ENCODE data around the gene NT5DC4. TPM values are rescaled to one million over a fixed set of nuclear protein-coding genes. Genes with fewer than 3 reads are reported as not detected.

Gene NT5DC4
- total RNA-seq, 1 experiment from 2014 or later: not detected

GRCh38 chr2:112783187-112783714 lies 62.4 kb downstream of the NT5DC4 start:
- Histone ChIP-seq H3K27ac (no peak overlapping the region), H3K27me3 (replicated peaks) (no peaks in the 10 kb centered on the region), H3K4me3 (no peak overlapping the region), H3K9me3 (replicated peaks) (0 out of 2 replicates have a peak, but pooled peaks cover 3% of the 10 kb centered on the region), H3K4me1 (replicated peaks) (peaks cover 33% of the 10 kb centered on the region), H3K36me3 (no peaks in the 10 kb centered on the region)
- no peak for DNase-seq (ENCODE audit: low read depth in 1 of 2, low spot score in 2 of 2)

DNA sequence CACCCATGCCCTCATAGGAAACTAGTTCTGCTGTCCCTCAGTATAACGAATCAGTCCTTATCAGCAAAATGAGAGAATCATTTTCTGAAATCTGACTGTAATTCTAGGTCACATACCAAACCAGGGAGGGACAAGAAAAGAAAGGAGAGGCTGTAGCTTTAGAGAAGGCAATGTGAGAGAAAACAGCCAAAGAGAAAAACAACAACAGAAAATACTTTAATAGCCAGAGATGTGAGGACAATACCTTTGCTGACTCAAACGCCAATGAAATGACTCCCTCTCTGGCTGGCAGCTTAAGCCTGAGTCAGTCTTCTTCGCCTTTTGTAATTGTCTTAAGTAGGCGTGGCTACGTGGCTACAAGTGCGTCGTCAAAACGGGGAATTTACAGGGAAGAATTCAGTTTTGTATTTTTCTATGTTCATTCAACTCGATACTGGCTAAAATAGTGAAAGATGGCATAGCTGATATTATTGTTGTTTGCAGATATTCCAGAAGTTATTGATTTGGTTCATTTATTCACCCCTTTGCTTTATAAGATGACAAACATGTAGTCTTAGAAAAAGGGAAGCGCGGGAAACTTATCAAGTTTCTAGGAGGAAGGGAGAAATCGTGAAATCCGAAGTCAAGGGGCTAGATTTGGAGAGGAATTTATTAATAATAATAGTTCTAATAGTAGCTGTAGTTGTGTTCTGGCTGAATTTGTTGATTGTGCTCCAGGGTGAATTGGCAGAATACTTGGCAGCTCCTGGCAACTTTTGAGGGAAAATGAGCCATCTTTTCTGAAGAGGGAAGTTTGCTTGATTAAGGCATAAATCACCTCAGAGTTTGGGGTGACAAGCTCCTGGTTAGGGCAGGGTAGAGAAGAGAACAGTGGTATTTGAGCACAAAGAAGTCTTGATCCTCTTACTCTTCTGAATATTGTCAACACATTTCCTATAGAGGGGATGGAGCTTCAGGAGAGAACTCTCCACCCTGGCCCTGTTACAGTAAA lies 63.7 kb downstream of the NT5DC4 start, which contains the start of gene IL1A:
Gene IL1A, minus strand, starts transcription at position 295 of the 991 bp plus-strand sequence. CDS start 723 bp downstream, outside the sequence.
- Histone ChIP-seq H3K27ac (peak within 1 kb of the TSS; percentile 42), H3K27me3 (replicated peaks) (no peaks in the 10 kb centered on the region), H3K36me3 (no peaks in the 10 kb centered on the region), H3K9me3 (replicated peaks) (0 out of 2 replicates have a peak, but pooled peaks cover 3% of the 10 kb centered on the region), H3K4me3 (no peak within 1 kb of the TSS), H3K4me1 (replicated peaks) (peaks cover 33% of the 10 kb centered on the region)
- DNase-seq (ENCODE audit: low read depth in 1 of 2, low spot score in 2 of 2): peak; percentile 71 to 73

GRCh38 chr2:112787294-112787693 lies 66.5 kb downstream of the NT5DC4 start:
- H3K27me3 ChIP-seq (replicated peaks): no peaks in the 10 kb centered on the region
- peak overlapping the region; percentile 73 for H3K27ac ChIP-seq
- H3K9me3 ChIP-seq (replicated peaks): 0 out of 2 replicates have a peak, but pooled peaks cover 3% of the 10 kb centered on the region
- no peak overlapping the region for H3K4me3 ChIP-seq
- H3K4me1 ChIP-seq (replicated peaks): peaks cover 33% of the 10 kb centered on the region
- no peaks in the 10 kb centered on the region for H3K36me3 ChIP-seq
- peak in 1 of 2 experiments; percentile 36 for DNase-seq (ENCODE audit: low read depth in 1 of 2, low spot score in 2 of 2)

GRCh38 chr2:112787729-112788393 lies 67.0 kb downstream of the NT5DC4 start:
- no peaks in the 10 kb centered on the region for H3K36me3 ChIP-seq
- no peak for DNase-seq (ENCODE audit: low read depth in 1 of 2, low spot score in 2 of 2)
- 0 out of 2 replicates have a peak, but pooled peaks cover 3% of the 10 kb centered on the region for H3K9me3 ChIP-seq (replicated peaks)
- peak overlapping the region; percentile 73 for H3K27ac ChIP-seq
- no peak overlapping the region for H3K4me3 ChIP-seq
- H3K27me3 ChIP-seq (replicated peaks): no peaks in the 10 kb centered on the region
- peaks cover 33% of the 10 kb centered on the region for H3K4me1 ChIP-seq (replicated peaks)

GRCh38 chr2:112788653-112789052 lies 67.8 kb downstream of the NT5DC4 start:
- no peak for DNase-seq (ENCODE audit: low read depth in 1 of 2, low spot score in 2 of 2)
- Histone ChIP-seq H3K27me3 (replicated peaks) (no peaks in the 10 kb centered on the region), H3K4me1 (replicated peaks) (peaks cover 35% of the 10 kb centered on the region), H3K4me3 (no peak overlapping the region), H3K27ac (no peak overlapping the region), H3K36me3 (no peaks in the 10 kb centered on the region), H3K9me3 (replicated peaks) (0 out of 2 replicates have a peak, but pooled peaks cover 3% of the 10 kb centered on the region)

Other genes with a start within 250 kb of the NT5DC4 start
- gene TTL, start 238.9 kb upstream of the NT5DC4 start, total RNA-seq (2014; rRNA removed; shearing (Covaris generic)): 33.7 and 47.7 TPM in 2 replicates
- 8.0 and 15.1 TPM in 2 replicates for gene POLR1B, start 178.6 kb upstream of the NT5DC4 start, total RNA-seq (2014; rRNA removed; shearing (Covaris generic))
- 4.9 and 14.2 TPM in 2 replicates for gene CHCHD5, start 136.4 kb upstream of the NT5DC4 start, total RNA-seq (2014; rRNA removed; shearing (Covaris generic))
- 47.4 and 48.3 TPM in 2 replicates for gene SLC20A1, start 75.1 kb upstream of the NT5DC4 start, total RNA-seq (2014; rRNA removed; shearing (Covaris generic))
- 25.1 and 33.4 TPM in 2 replicates for gene CKAP2L, start 43.6 kb downstream of the NT5DC4 start, total RNA-seq (2014; rRNA removed; shearing (Covaris generic))
- 0.16 and 1.5 TPM in 2 replicates for gene IL1A, start 63.5 kb downstream of the NT5DC4 start, total RNA-seq (2014; rRNA removed; shearing (Covaris generic))
- 4.2 and 4.3 TPM in 2 replicates for gene IL1B, start 115.8 kb downstream of the NT5DC4 start, total RNA-seq (2014; rRNA removed; shearing (Covaris generic))
- gene IL37, start 190.1 kb downstream of the NT5DC4 start, total RNA-seq (2014; rRNA removed; shearing (Covaris generic)): not detected in 2 replicates

Measured in SJSA1 (cell line).